H54 (cell line): Measurements from ENCODE around the gene SELENOO.

Experiments used
- DNase-seq: peaks from one replicate; pipeline ENCODE4 v3.0.0; 2011; ENCODE audit warnings: low spot score, mixed read lengths; ENCODE audit not compliant: insufficient read length
- FAIRE-seq: peaks from 3 replicates; lab custom pipeline; 2011; peaks lifted over from hg19 to GRCh38; lab: Jason Lieb, UNC
- POLR2A ChIP-seq: IDR thresholded peaks from 2 replicates; pipeline ENCODE4 v1.6.1; 2011; ENCODE audit warnings: low read depth, mild to moderate bottlenecking, low read length

Gene SELENOO

GRCh38 chr22:50205781-50206569 lies 5.2 kb downstream of the SELENOO start:
- no peak for DNase-seq
- no peak for TF ChIP-seq POLR2A
- no peak for FAIRE-seq

- TF ChIP-seq POLR2A, result no peak
- FAIRE-seq (no peak), DNase-seq (no peak)
Measured at GRCh38 chr22:50206599-50206998, 5.8 kb downstream of the SELENOO start.

- DNase-seq, result no peak
- no peak for FAIRE-seq
- no peak for TF ChIP-seq POLR2A
Measured at GRCh38 chr22:50207383-50208140, 6.8 kb downstream of the SELENOO start.

- no peak for TF ChIP-seq POLR2A
- no peak for FAIRE-seq
- no peak for DNase-seq
Measured at GRCh38 chr22:50208430-50208938, 7.7 kb downstream of the SELENOO start.

- DNase-seq, result no peak
- no peak for TF ChIP-seq POLR2A
- FAIRE-seq, result no peak
Measured at GRCh38 chr22:50208939-50209892, 8.4 kb downstream of the SELENOO start.

GRCh38 chr22:50209893-50210292 lies 9.1 kb downstream of the SELENOO start:
- FAIRE-seq, result no peak

GRCh38 chr22:50210378-50211139 lies 9.7 kb downstream of the SELENOO start:
- FAIRE-seq (no peak), DNase-seq (no peak)
- TF ChIP-seq POLR2A, result no peak

More at GRCh38 chr22:50209893-50210292, 9.1 kb downstream of the SELENOO start:
- DNase-seq, result peak; percentile 64
- no peak for TF ChIP-seq POLR2A

- TF ChIP-seq POLR2A, result no peak
- DNase-seq (no peak), FAIRE-seq (no peak)
Measured at GRCh38 chr22:50211147-50211546, 10.3 kb downstream of the SELENOO start.

- no peak for TF ChIP-seq POLR2A
- FAIRE-seq (no peak), DNase-seq (no peak)
Measured at GRCh38 chr22:50213263-50213662, 12.5 kb downstream of the SELENOO start.

- DNase-seq (no peak), FAIRE-seq (no peak)
- TF ChIP-seq POLR2A, result no peak
Measured at GRCh38 chr22:50215297-50216054, 14.7 kb downstream of the SELENOO start.

- TF ChIP-seq POLR2A, result no peak
- DNase-seq (no peak), FAIRE-seq (no peak)
Measured at GRCh38 chr22:50216055-50216683, 15.4 kb downstream of the SELENOO start.
